DND-41 (cell line): ENCODE measurements around the gene CCDC27.

Experiments
- CTCF ChIP-seq: IDR thresholded peaks from 2 replicates; pipeline ENCODE4 v1.5.1; 2012; ENCODE audit warnings: borderline replicate concordance, low read length, moderate library complexity, mild to moderate bottlenecking; ENCODE audit not compliant: poor library complexity, severe bottlenecking; ENCODE audit errors: extremely low read depth
- EZH2 ChIP-seq: IDR thresholded peaks from 3 replicates; pipeline ENCODE4 v1.6.1; 2012; ENCODE audit warnings: borderline replicate concordance, low read depth, mild to moderate bottlenecking, moderate library complexity, low read length, inconsistent platforms; ENCODE audit not compliant: severe bottlenecking

- no peak for TF ChIP-seq CTCF
- TF ChIP-seq EZH2 = no peak
These were observed 21.5 kb downstream of the CCDC27 start for GRCh38 chr1:3773572-3774275.
